NOMO-1 treated with DMSO at 0.1 percent for 48 hours (cell line): Measurements from ENCODE around the gene GALNTL6.

ENCODE experiments used
- DNase-seq: peaks from one replicate; lab custom pipeline; 2025; ENCODE audit not compliant: unreplicated experiment; lab: John Stamatoyannopoulos, UW

Gene GALNTL6

GRCh38 chr4:172651961-172652360 lies 838.8 kb downstream of the GALNTL6 start:
- DNase-seq = no peak

GRCh38 chr4:172652369-172652768 lies 839.2 kb downstream of the GALNTL6 start:
- no peak for DNase-seq

- DNase-seq = no peak
Observed at GRCh38 chr4:172653676-172654075, 840.5 kb downstream of the GALNTL6 start.

GRCh38 chr4:172654457-172654856 lies 841.3 kb downstream of the GALNTL6 start:
- no peak for DNase-seq

- no peak for DNase-seq
Observed at GRCh38 chr4:172656055-172656454, 842.9 kb downstream of the GALNTL6 start.

- peak; percentile 51 for DNase-seq
Observed at GRCh38 chr4:172657081-172657480, 843.9 kb downstream of the GALNTL6 start.

GRCh38 chr4:172660251-172660650 lies 847.0 kb downstream of the GALNTL6 start:
- DNase-seq = no peak

GRCh38 chr4:172662113-172662512 lies 848.9 kb downstream of the GALNTL6 start:
- DNase-seq = no peak

- peak; percentile 24 for DNase-seq
Observed at GRCh38 chr4:172666711-172667368, 853.6 kb downstream of the GALNTL6 start.

GRCh38 chr4:172674811-172675210 lies 861.6 kb downstream of the GALNTL6 start:
- no peak for DNase-seq

- no peak for DNase-seq
Observed at GRCh38 chr4:172675232-172675631, 862.0 kb downstream of the GALNTL6 start.

- DNase-seq = no peak
Observed at GRCh38 chr4:172680691-172681090, 867.5 kb downstream of the GALNTL6 start.

GRCh38 chr4:172683021-172683420 lies 869.8 kb downstream of the GALNTL6 start:
- DNase-seq = no peak

GRCh38 chr4:172686021-172686420 lies 872.8 kb downstream of the GALNTL6 start:
- no peak for DNase-seq

- no peak for DNase-seq
Observed at GRCh38 chr4:172688534-172688933, 875.3 kb downstream of the GALNTL6 start.

GRCh38 chr4:172691552-172691951 lies 878.3 kb downstream of the GALNTL6 start:
- DNase-seq = no peak

GRCh38 chr4:172692701-172693100 lies 879.5 kb downstream of the GALNTL6 start:
- DNase-seq = no peak

- no peak for DNase-seq
Observed at GRCh38 chr4:172698256-172698655, 885.1 kb downstream of the GALNTL6 start.

GRCh38 chr4:172705565-172705964 lies 892.4 kb downstream of the GALNTL6 start:
- DNase-seq = no peak

- DNase-seq = no peak
Observed at GRCh38 chr4:172706000-172706399, 892.8 kb downstream of the GALNTL6 start.

GRCh38 chr4:172707622-172708021 lies 894.4 kb downstream of the GALNTL6 start:
- no peak for DNase-seq

GRCh38 chr4:172708184-172708583 lies 895.0 kb downstream of the GALNTL6 start:
- no peak for DNase-seq

GRCh38 chr4:172709376-172709775 lies 896.2 kb downstream of the GALNTL6 start:
- no peak for DNase-seq
